OCI-LY7 (cell line): Measurements from ENCODE around the gene NTHL1. TPM values are rescaled to one million over a fixed set of nuclear protein-coding genes. Genes with fewer than 3 reads are reported as not detected.

Experiments
- BruUV-seq: library from RNA; stranded (reverse); fragments of 400-500 nt; replicated peaks from 2 replicates; lab custom pipeline; 2021; lab: Mats Ljungman, UMichigan
- CTCF ChIA-PET: fragments of 300-600 bp; sonication (Branson Sonifier 250); formaldehyde crosslinking; loops from one replicate; lab custom pipeline; 2022; ENCODE audit warnings: antibody characterized with exemption; ENCODE audit not compliant: unreplicated experiment; lab: Charles Lee
- POLR2A ChIA-PET: fragments of 300-600 bp; sonication (Branson Sonifier 250); formaldehyde crosslinking; loops from one replicate; lab custom pipeline; 2022; ENCODE audit warnings: antibody characterized with exemption; lab: Charles Lee
- DNase-seq: peaks from one replicate; pipeline ENCODE4 v3.0.0-alpha.2; 2015; ENCODE audit warnings: low spot score
- H2AFZ ChIP-seq: fragments of 200-600 bp; sonication (generic), shearing (Covaris generic); 2 replicates; pipeline ENCODE4 v1.6.1; 2014; ENCODE audit warnings: mild to moderate bottlenecking, antibody characterized with exemption, low read length, moderate library complexity
- H3K27ac ChIP-seq: fragments of 200-600 bp; sonication (generic); 2 replicates; pipeline ENCODE4 v1.5.1; 2014; ENCODE audit warnings: mixed run types, low read depth, mild to moderate bottlenecking, moderate library complexity, low read length, inconsistent platforms; ENCODE audit not compliant: poor library complexity, severe bottlenecking
- H3K36me3 ChIP-seq: fragments of 200-600 bp; sonication (generic); 2 replicates; pipeline ENCODE4 v1.6.1; 2014; ENCODE audit warnings: mild to moderate bottlenecking, antibody characterized with exemption, low read length, moderate library complexity, mixed read lengths; ENCODE audit not compliant: insufficient read depth
- H3K4me1 ChIP-seq: fragments of 200-600 bp; sonication (generic); 2 replicates; pipeline ENCODE4 v1.5.1; 2014; ENCODE audit warnings: mild to moderate bottlenecking, low read length; ENCODE audit not compliant: insufficient read depth, poor library complexity, severe bottlenecking
- H3K4me2 ChIP-seq: fragments of 200-600 bp; sonication (generic); 2 replicates; pipeline ENCODE4 v1.6.1; 2014; ENCODE audit warnings: mild to moderate bottlenecking, low read length
- H3K4me3 ChIP-seq: fragments of 200-600 bp; sonication (generic); 2 replicates; pipeline ENCODE4 v1.5.1; 2014; ENCODE audit warnings: mild to moderate bottlenecking, low read depth, low read length; ENCODE audit not compliant: poor library complexity, severe bottlenecking
- H3K79me2 ChIP-seq: fragments of 200-600 bp; sonication (generic); 2 replicates; pipeline ENCODE4 v1.6.1; 2016; ENCODE audit warnings: low read depth, mild to moderate bottlenecking, low read length, moderate library complexity, mixed read lengths; ENCODE audit not compliant: insufficient read depth
- H3K9me2 ChIP-seq: fragments of 200-600 bp; sonication (generic); 2 replicates; pipeline ENCODE4 v1.6.1; 2016; ENCODE audit warnings: mild to moderate bottlenecking, low read length, mixed read lengths; ENCODE audit not compliant: insufficient read depth
- H3K9me3 ChIP-seq: fragments of 200-600 bp; sonication (generic); 2 replicates; pipeline ENCODE4 v1.6.1; 2014; ENCODE audit warnings: mild to moderate bottlenecking, mixed run types, low read length, mixed read lengths
- H4K20me1 ChIP-seq: fragments of 200-600 bp; sonication (generic); 2 replicates; pipeline ENCODE4 v1.6.1; 2014; ENCODE audit warnings: mild to moderate bottlenecking, antibody characterized with exemption, low read length, moderate library complexity, mixed read lengths; ENCODE audit not compliant: insufficient read depth
- CTCF ChIP-seq: fragments of 200-600 bp; sonication (generic); conservative IDR thresholded peaks from 2 replicates; pipeline ENCODE4 v1.5.1; 2014; ENCODE audit warnings: mild to moderate bottlenecking, antibody characterized with exemption, low read length, moderate library complexity, mixed read lengths
- EZH2phosphoT487 ChIP-seq: fragments of 200-600 bp; sonication (generic); IDR thresholded peaks from 2 replicates; pipeline ENCODE4 v1.6.1; 2018; ENCODE audit warnings: low read depth, borderline replicate concordance, mild to moderate bottlenecking, mixed run types, antibody characterized with exemption, low read length, moderate library complexity, mixed read lengths
- intact Hi-C: fragments of 100-400 bp; cut with micrococcal nuclease; formaldehyde crosslinking; loops from one replicate; pipeline ENCODE4 v1.10.0; 2022; ENCODE audit not compliant: unreplicated experiment
- total RNA-seq, 2 experiments: library from RNA; depleted of rRNA in 1 of 2; stranded (reverse); fragments of >200 nt in 1 of 2; shearing (Covaris generic) in 1 of 2; gene quantifications; 2 replicates each; pipeline ENCODE4 v1.2.3, GENCODE V29; 2014 to 2022

Gene NTHL1
- total RNA-seq, 2 experiments from 2014 or later: 51.5 to 56.2 TPM

GRCh38 chr16:2023092-2024031 lies 24.3 kb downstream of the NTHL1 start:
- TF ChIP-seq EZH2phosphoT487: no peak
- TF ChIP-seq CTCF: peak; percentile 91

GRCh38 chr16:2022723-2023091 lies 24.9 kb downstream of the NTHL1 start:
- ChIA-PET CTCF (interaction anchor here (0.6 to 0.7 kb wide), 3 partner anchors 56 to 117 kb away, joined by 3 to 8 read pairs (median 3); no protein-coding TSS in a partner anchor), POLR2A (interaction anchor here (0.6 kb wide), 2 partner anchors 10 to 343 kb away, joined by 3 read pairs; no protein-coding TSS in a partner anchor)
- H3K9me3 ChIP-seq: no peaks in the 10 kb centered on the region
- H3K4me1 ChIP-seq: peaks cover 13% of the 10 kb centered on the region
- no peaks in the 10 kb centered on the region for H3K36me3 ChIP-seq
- H3K4me2 ChIP-seq: peak overlapping the region; percentile 55
- H3K27ac ChIP-seq: no peak overlapping the region
- TF ChIP-seq CTCF (no peak), EZH2phosphoT487 (no peak)
- BruUV-seq: no TSS peak
- peak overlapping the region; percentile 35; the same call in 1 of the 2 replicates for H2AFZ ChIP-seq
- intact Hi-C loops: loop anchor here (1.0 to 2.0 kb wide), 2 partner anchors 24 to 118 kb away; partner anchors contain the start of genes NTHL1 and TSC2
- no peaks in the 10 kb centered on the region for H4K20me1 ChIP-seq
- peak overlapping the region; percentile 29 for H3K4me3 ChIP-seq
- H3K9me2 ChIP-seq: no peaks in the 10 kb centered on the region
- no peaks in the 10 kb centered on the region for H3K79me2 ChIP-seq
- peak; percentile 32 for DNase-seq

More at GRCh38 chr16:2023092-2024031, 24.3 kb downstream of the NTHL1 start:
- H3K4me1 ChIP-seq: peaks cover 13% of the 10 kb centered on the region
- no peaks in the 10 kb centered on the region for H3K9me2 ChIP-seq
- H4K20me1 ChIP-seq: no peaks in the 10 kb centered on the region
- intact Hi-C loops: loop anchor here (1.0 to 2.0 kb wide), 2 partner anchors 23 to 117 kb away; partner anchors contain the start of genes NTHL1 and TSC2
- DNase-seq: peak; percentile 89
- peak overlapping the region; percentile 67 for H3K4me2 ChIP-seq
- peak overlapping the region; percentile 81 for H2AFZ ChIP-seq
- no TSS peak for BruUV-seq
- ChIA-PET CTCF (interaction anchor here (0.6 to 0.7 kb wide), 2 partner anchors 56 to 117 kb away, joined by 3 to 8 read pairs; no protein-coding TSS in a partner anchor), POLR2A (no interaction called here)
- no peaks in the 10 kb centered on the region for H3K79me2 ChIP-seq
- no peaks in the 10 kb centered on the region for H3K36me3 ChIP-seq
- no peak overlapping the region for H3K27ac ChIP-seq
- no peaks in the 10 kb centered on the region for H3K9me3 ChIP-seq
- peak overlapping the region; percentile 29 for H3K4me3 ChIP-seq
